ENCODE measurements around the gene LRPPRC. TPM values are rescaled to one million over a fixed set of nuclear protein-coding genes. Genes with fewer than 3 reads are reported as not detected.
"Not testable (repeated sequence)": the region's sequence is repeated elsewhere in the genome, so short reads cannot be mapped to it uniquely, and the experiment has no call there.

LRPPRC gene
- total RNA-seq, 1 donor from 2014 or later, result 131 TPM

DNA sequence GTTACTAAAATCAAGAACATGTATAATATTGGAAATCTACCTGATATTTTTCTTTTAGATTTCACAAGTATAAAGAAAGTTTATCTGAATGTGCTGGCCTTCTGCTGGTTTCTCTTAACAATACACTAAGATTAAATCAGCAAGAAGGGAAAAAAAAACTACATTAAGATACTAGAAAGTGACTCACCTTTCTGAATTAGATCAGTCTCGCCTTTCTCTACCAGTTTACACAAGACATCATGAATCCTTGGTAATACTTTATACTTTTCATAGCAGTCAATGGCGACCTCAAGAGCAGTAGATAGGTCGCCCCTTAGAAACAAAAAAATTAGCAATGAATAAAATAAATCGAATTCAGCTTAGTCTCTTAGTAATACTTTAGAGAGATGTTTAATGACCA, 61.2 kb downstream of the LRPPRC start:
- no peak for DNase-seq (ENCODE audit: low read depth, low spot score)
- peaks cover 20% of the 10 kb centered on the region for H3K36me3 Mint-ChIP-seq (ENCODE audit: low read depth)
- no peaks in the 10 kb centered on the region for H3K9me3 Mint-ChIP-seq
- H3K4me3 Mint-ChIP-seq, result no peak overlapping the region
- H3K27ac Mint-ChIP-seq (ENCODE audit: unreplicated experiment), result no peak overlapping the region
- no peaks in the 10 kb centered on the region for H3K27me3 Mint-ChIP-seq (ENCODE audit: low read depth)
- TF ChIP-seq, protein P1, sequence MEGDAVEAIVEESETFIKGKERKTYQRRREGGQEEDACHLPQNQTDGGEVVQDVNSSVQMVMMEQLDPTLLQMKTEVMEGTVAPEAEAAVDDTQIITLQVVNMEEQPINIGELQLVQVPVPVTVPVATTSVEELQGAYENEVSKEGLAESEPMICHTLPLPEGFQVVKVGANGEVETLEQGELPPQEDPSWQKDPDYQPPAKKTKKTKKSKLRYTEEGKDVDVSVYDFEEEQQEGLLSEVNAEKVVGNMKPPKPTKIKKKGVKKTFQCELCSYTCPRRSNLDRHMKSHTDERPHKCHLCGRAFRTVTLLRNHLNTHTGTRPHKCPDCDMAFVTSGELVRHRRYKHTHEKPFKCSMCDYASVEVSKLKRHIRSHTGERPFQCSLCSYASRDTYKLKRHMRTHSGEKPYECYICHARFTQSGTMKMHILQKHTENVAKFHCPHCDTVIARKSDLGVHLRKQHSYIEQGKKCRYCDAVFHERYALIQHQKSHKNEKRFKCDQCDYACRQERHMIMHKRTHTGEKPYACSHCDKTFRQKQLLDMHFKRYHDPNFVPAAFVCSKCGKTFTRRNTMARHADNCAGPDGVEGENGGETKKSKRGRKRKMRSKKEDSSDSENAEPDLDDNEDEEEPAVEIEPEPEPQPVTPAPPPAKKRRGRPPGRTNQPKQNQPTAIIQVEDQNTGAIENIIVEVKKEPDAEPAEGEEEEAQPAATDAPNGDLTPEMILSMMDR (conservative IDR thresholded peaks at IDR 0.05), result no peak
- H3K4me1 Mint-ChIP-seq, result no peaks in the 10 kb centered on the region

DNA sequence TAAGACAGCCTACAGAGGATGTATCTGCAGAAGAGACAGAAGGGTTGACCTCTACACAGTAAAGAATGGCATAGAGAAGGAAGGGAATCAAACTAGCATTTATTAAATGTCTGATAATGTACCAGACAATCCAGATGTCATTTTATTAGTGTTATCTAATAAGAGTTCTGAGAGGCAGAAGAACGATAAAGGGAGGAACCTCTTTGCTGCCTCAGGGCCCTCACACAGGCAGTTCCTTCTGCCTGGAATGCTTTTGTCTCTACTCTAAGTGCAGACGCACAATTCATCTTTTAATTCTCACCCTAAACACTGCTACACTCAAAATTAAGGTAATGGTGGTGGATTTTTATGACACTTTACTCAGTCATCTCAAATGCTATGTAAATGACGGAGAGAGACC, 64.5 kb downstream of the LRPPRC start:
- H3K36me3 Mint-ChIP-seq (ENCODE audit: low read depth), result peaks cover 17% of the 10 kb centered on the region
- no peak overlapping the region for H3K4me3 Mint-ChIP-seq
- DNase-seq (ENCODE audit: low read depth, low spot score), result no peak

DNA sequence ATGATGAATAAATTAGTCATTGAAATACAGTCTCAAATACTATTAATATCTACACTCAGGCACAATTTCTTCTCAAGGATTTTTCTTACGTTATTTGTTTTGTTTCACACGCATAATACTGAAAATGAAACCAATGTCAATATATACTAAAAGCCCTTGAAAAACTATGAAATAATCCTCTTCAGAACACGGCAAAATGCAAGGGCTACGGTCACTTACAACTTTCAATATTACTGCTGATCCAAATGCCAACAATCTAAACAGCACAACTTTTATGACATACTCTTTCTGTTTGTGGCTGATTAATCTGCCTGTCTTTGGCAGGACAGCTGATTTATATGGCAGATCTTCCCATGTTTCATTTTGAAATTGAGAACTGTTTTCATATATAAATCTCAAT, 68.3 kb downstream of the LRPPRC start:
- DNase-seq (ENCODE audit: low read depth, low spot score), result no peak
- Mint-ChIP-seq H3K27ac (ENCODE audit: unreplicated experiment) (no peak overlapping the region), H3K36me3 (ENCODE audit: low read depth) (peaks cover 18% of the 10 kb centered on the region), H3K27me3 (ENCODE audit: low read depth) (no peaks in the 10 kb centered on the region), H3K9me3 (no peaks in the 10 kb centered on the region), H3K4me1 (no peaks in the 10 kb centered on the region), H3K4me3 (no peak overlapping the region)
- TF ChIP-seq, protein P1 (conservative IDR thresholded peaks at IDR 0.05), result no peak

More for the DNA sequence above, 64.5 kb downstream of the LRPPRC start:
- Mint-ChIP-seq H3K27ac (ENCODE audit: unreplicated experiment) (no peak overlapping the region), H3K27me3 (ENCODE audit: low read depth) (no peaks in the 10 kb centered on the region), H3K9me3 (no peaks in the 10 kb centered on the region), H3K4me1 (no peaks in the 10 kb centered on the region)
- TF ChIP-seq, protein P1 (conservative IDR thresholded peaks at IDR 0.05), result no peak

DNA sequence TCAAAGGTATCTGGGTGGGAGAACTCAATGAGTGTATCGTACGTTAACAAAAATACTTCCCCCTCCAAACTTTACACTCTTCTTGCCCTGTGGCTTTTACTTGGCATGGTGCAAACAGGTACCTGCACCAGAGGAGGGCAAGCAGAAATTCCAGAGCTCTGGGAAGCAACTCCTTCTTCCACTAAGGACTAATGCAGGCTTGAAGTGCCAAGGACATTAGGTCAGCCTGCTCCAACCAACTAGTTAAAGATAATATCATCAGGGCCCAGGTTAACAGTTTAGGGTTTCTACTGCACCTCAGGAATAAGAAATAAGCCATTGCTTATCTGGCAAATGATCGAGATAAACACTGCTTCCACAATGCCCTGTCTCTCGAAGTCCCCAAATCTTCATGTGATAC, 70.4 kb downstream of the LRPPRC start:
- no peak for DNase-seq (ENCODE audit: low read depth, low spot score)
- Mint-ChIP-seq H3K27me3 (ENCODE audit: low read depth) (no peaks in the 10 kb centered on the region), H3K9me3 (no peaks in the 10 kb centered on the region), H3K36me3 (ENCODE audit: low read depth) (peaks cover 13% of the 10 kb centered on the region), H3K4me1 (no peaks in the 10 kb centered on the region), H3K27ac (ENCODE audit: unreplicated experiment) (no peak overlapping the region), H3K4me3 (no peak overlapping the region)
- TF ChIP-seq, protein P1 (conservative IDR thresholded peaks at IDR 0.05), result no peak

DNA sequence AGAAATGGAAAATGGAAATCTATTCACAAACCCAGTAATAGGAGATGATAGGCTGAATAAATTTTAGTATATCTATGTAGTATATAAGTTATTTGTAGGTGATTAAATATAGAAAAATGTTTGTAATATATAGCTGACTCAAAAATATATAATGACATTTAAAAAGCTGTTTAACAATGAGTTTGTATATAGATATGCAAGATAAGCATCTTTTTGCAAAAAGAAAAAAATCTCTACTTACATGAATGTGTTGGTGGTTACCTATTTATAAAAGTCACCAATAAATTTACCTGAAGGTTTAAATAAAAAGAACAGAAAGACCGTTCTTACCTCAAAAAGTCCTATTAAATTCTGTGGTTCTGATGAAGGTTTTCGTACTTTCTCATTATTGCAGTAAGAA, 71.3 kb downstream of the LRPPRC start:
- Mint-ChIP-seq H3K4me3 (no peak overlapping the region), H3K9me3 (no peaks in the 10 kb centered on the region), H3K36me3 (ENCODE audit: low read depth) (peaks cover 8% of the 10 kb centered on the region), H3K27ac (ENCODE audit: unreplicated experiment) (no peak overlapping the region), H3K4me1 (no peaks in the 10 kb centered on the region), H3K27me3 (ENCODE audit: low read depth) (no peaks in the 10 kb centered on the region)
- no peak for DNase-seq (ENCODE audit: low read depth, low spot score)
- TF ChIP-seq, protein P1 (conservative IDR thresholded peaks at IDR 0.05), result no peak

DNA sequence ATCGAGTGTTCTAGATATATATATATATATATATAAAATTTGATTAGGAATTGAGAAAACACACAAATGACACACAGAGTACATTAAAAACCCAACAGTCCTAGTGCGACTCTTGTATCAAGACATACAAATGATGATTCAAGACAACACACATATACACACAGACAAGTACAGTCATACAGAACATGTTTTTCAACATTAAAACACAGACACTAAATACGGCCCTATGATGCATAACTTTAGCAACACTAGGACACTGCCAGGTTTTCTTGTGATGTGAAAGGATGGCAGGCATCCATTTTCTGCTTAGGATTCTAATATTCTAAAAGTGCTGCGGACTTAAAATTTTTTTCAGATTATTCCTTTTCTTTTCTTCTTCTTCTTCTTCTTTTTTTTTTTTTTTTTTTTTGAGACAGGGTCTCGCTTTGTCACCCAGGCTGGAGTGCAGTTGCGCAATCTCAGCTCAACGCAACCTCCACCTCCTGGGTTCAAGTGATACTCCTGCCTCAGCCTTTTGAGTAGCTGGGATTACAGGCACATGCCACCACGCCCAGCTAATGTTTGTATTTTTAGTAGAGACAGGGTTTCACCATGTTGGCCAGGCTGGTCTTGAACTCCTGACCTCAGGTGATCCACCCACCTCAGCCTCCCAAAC, 84.5 kb downstream of the LRPPRC start:
- not testable (repeated sequence) for H3K4me1 Mint-ChIP-seq; H3K27me3 Mint-ChIP-seq (ENCODE audit: low read depth); H3K9me3 Mint-ChIP-seq; H3K27ac Mint-ChIP-seq (ENCODE audit: unreplicated experiment); DNase-seq (ENCODE audit: low read depth, low spot score); H3K4me3 Mint-ChIP-seq
- peaks cover 21% of the 10 kb centered on the region for H3K36me3 Mint-ChIP-seq (ENCODE audit: low read depth)
